Panc1 (cell line): ENCODE measurements around the gene TMCO2. TPM values are rescaled to one million over a fixed set of nuclear protein-coding genes. Genes with fewer than 3 reads are reported as not detected.

Experiments
- ATAC-seq: fragments of 200-7000 bp; cut with Tn5 transposase; 2 replicates; pipeline ENCODE4 v1.9.1; 2020; ENCODE audit warnings: mild to moderate bottlenecking, moderate library complexity
- BruUV-seq: library from RNA; stranded (reverse); fragments of 400-500 nt; replicated peaks from 2 replicates; lab custom pipeline; 2021; lab: Mats Ljungman, UMichigan
- CTCF ChIA-PET: fragments of 300-600 bp; sonication (Branson Sonifier 250); formaldehyde crosslinking; loops from one replicate; lab custom pipeline; 2022; ENCODE audit warnings: antibody characterized with exemption; lab: Charles Lee
- POLR2A ChIA-PET: fragments of 300-600 bp; sonication (Branson Sonifier 250); formaldehyde crosslinking; loops from one replicate; lab custom pipeline; 2022; ENCODE audit warnings: antibody characterized with exemption; lab: Charles Lee
- DNase-seq: peaks from one replicate; pipeline ENCODE4 v3.0.0-alpha.2; 2010; ENCODE audit warnings: low read depth, low spot score
- H3K27ac ChIP-seq: 2 replicates; pipeline ENCODE4 v1.5.1; 2011; ENCODE audit warnings: mild to moderate bottlenecking, low read length, inconsistent platforms
- H3K27me3 ChIP-seq: fragments of 200-500 bp; sonication (Bioruptor generic); 2 replicates; pipeline ENCODE4 v1.6.0; 2014; ENCODE audit warnings: low read length, inconsistent platforms; ENCODE audit not compliant: control insufficient read depth, insufficient read depth
- H3K36me3 ChIP-seq: fragments of 200-500 bp; sonication (Bioruptor generic); 2 replicates; pipeline ENCODE4 v1.5.1; 2014; ENCODE audit warnings: inconsistent platforms, mild to moderate bottlenecking, low read length, moderate library complexity; ENCODE audit not compliant: control insufficient read depth, insufficient read depth
- H3K4me1 ChIP-seq: 2 replicates; pipeline ENCODE4 v1.5.1; 2011; ENCODE audit warnings: inconsistent platforms, mild to moderate bottlenecking, low read length, moderate library complexity; ENCODE audit not compliant: control insufficient read depth, insufficient read depth
- H3K4me3 ChIP-seq, 2 experiments: 2 replicates each; pipeline ENCODE4 v1.5.1; 2011 to 2012; ENCODE audit warnings: low read depth in 2 of 2, low read length in 2 of 2, mild to moderate bottlenecking in 2 of 2, inconsistent platforms in 1 of 2, moderate library complexity in 1 of 2
- H3K9me3 ChIP-seq: fragments of 200-500 bp; sonication (Bioruptor generic); 2 replicates; pipeline ENCODE4 v1.5.1; 2014; ENCODE audit warnings: low read depth, mild to moderate bottlenecking, inconsistent platforms, low read length, moderate library complexity; ENCODE audit not compliant: control insufficient read depth, insufficient read depth
- CTCF ChIP-seq: fragments of 450-650 bp; IDR thresholded peaks from 2 replicates; pipeline ENCODE4 v1.5.1; 2017; ENCODE audit warnings: mild to moderate bottlenecking
- POLR2AphosphoS5 ChIP-seq: IDR thresholded peaks from 2 replicates; pipeline ENCODE4 v1.6.1; 2012; ENCODE audit warnings: mild to moderate bottlenecking, low read depth, low read length, moderate library complexity
- REST ChIP-seq, 2 experiments: IDR thresholded peaks; 2 replicates each; pipeline ENCODE4 v1.6.1; 2011 to 2012; ENCODE audit warnings: low read depth in 2 of 2, control low read depth in 1 of 2, low read length in 1 of 2, mild to moderate bottlenecking in 1 of 2, moderate library complexity in 1 of 2; ENCODE audit not compliant: insufficient read depth in 1 of 2
- SIN3A ChIP-seq: IDR thresholded peaks from 2 replicates; pipeline ENCODE4 v1.6.1; 2012; ENCODE audit warnings: low read depth, mild to moderate bottlenecking, low read length, moderate library complexity, borderline replicate concordance; ENCODE audit not compliant: insufficient read depth
- TCF7L2 ChIP-seq: IDR thresholded peaks from 2 replicates; pipeline ENCODE4 v1.6.1; 2011; ENCODE audit warnings: mild to moderate bottlenecking, low read depth, low read length, inconsistent platforms
- in situ Hi-C: cut with HindIII; loops from 2 replicates; pipeline ENCODE4 v1.10.0; 2016; ENCODE audit warnings: low sequenced_read_pairs, low pct_unique_long_range_greater_than_20kb
- intact Hi-C: fragments of 100-400 bp; cut with micrococcal nuclease; formaldehyde crosslinking; loops from one replicate; pipeline ENCODE4 v1.10.0; 2022; ENCODE audit not compliant: unreplicated experiment
- total RNA-seq: library from RNA; stranded (reverse); gene quantifications from one replicate; pipeline ENCODE4 v1.2.1, GENCODE V29; 2021; ENCODE audit not compliant: unreplicated experiment

TMCO2 gene
- total RNA-seq, 1 experiment from 2014 or later: not detected

GRCh38 chr1:40301066-40301465 is 53.3 kb downstream of the TMCO2 start:
- BruUV-seq: no TSS peak
- no peak for ATAC-seq
- intact Hi-C loops: no loop called here
- no peaks in the 10 kb centered on the region for H3K27me3 ChIP-seq
- ChIA-PET POLR2A (no interaction called here), CTCF (interaction anchor here (0.8 kb wide), 1 partner anchor 14 kb away, joined by 3 read pairs; no protein-coding TSS in a partner anchor)
- no peak overlapping the region for H3K27ac ChIP-seq
- DNase-seq: no peak
- H3K36me3 ChIP-seq: no peaks in the 10 kb centered on the region
- no peak overlapping the region for H3K4me3 ChIP-seq
- in situ Hi-C loops: no loop called here
- no peaks in the 10 kb centered on the region for H3K4me1 ChIP-seq
- H3K9me3 ChIP-seq: no peaks in the 10 kb centered on the region
- TF ChIP-seq TCF7L2 (no peak), SIN3A (no peak), CTCF (no peak), REST (IDR thresholded peaks at IDR 0.05; ENCODE audit: insufficient read depth in 1 of 2, low read depth in 2 of 2, low read length in 1 of 2) (no peak), POLR2AphosphoS5 (no peak)

Other genes with a start within 250 kb of the TMCO2 start
- 463 TPM for gene CAP1, start 207.2 kb upstream of the TMCO2 start, total RNA-seq
- 158 TPM for gene PPT1, start 150.7 kb upstream of the TMCO2 start, total RNA-seq
- gene RLF, start 86.5 kb upstream of the TMCO2 start, total RNA-seq: 15.7 TPM
- 65.4 TPM for gene ZMPSTE24, start 10.3 kb downstream of the TMCO2 start, total RNA-seq
- 2.9 TPM for gene COL9A2, start 69.3 kb downstream of the TMCO2 start, total RNA-seq
- gene SMAP2, start 125.8 kb downstream of the TMCO2 start, total RNA-seq: 21.5 TPM
- 11.6 TPM for gene ZFP69B, start 202.5 kb downstream of the TMCO2 start, total RNA-seq
- 6.4 TPM for gene ZFP69, start 229.4 kb downstream of the TMCO2 start, total RNA-seq